ENCODE data around the gene AQP2. TPM values are rescaled to one million over a fixed set of nuclear protein-coding genes. Genes with fewer than 3 reads are reported as not detected.

The AQP2 gene
- polyA plus RNA-seq, 2 donors = not detected

DNA sequence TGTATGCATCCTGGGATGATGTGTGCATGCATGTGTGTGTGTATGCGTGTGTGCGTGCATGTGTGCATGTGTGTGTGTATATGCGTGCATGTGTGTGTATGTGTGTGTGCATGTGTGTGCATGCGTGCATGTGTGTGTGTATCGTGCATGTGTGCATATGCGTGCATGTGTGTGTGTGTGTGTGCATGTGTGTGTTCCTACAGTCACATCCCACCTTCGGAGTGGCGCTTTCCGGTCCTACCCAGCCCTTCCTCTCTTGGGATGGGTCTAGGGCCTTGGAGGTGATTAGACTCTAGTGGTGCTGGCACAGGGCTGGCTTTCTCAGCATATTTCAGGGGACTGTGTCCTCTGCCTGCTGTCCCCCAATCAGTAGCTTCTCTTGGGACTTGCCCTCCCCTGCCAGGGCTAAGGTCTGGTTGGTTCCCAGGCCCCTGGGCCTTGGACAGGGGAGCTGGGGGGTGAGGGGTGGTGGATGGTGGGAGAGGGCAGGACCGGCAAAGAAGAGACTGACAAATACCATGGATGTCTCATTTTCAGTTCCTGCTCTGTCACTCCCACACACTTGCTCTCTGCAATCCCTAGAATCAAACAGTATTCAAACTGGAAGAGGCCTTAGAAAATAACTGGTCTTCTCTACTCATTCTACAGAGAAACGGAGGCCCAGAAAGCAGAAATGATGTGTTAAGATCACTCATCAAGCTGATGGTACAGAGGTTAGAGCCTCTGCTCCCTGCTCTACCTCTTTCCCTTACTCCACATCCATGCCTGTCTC is 24.9 kb upstream of the AQP2 start:
- no peak overlapping the region for H3K27ac ChIP-seq (ENCODE audit: low read depth in 2 of 2, low read length in 1 of 2)
- H3K9me3 ChIP-seq (ENCODE audit: control insufficient read depth in 2 of 2, insufficient read depth in 1 of 2, low read depth in 1 of 2, low read length in 1 of 2) = peaks cover 0 to 2% of the 10 kb centered on the region in 2 donors
- peaks cover 5 to 14% of the 10 kb centered on the region in 2 donors for H3K4me1 ChIP-seq (ENCODE audit: control insufficient read depth in 2 of 2, insufficient read depth in 2 of 2, low read length in 1 of 2)
- H3K27me3 ChIP-seq (ENCODE audit: control insufficient read depth in 1 of 2, insufficient read depth in 2 of 2, low read length in 2 of 2) = no peaks in the 10 kb centered on the region
- 90 to 93% methylated on average over 11 of the region's 11 CpGs for WGBS, 2 donors
- no peaks in the 10 kb centered on the region for H3K36me3 ChIP-seq (ENCODE audit: control insufficient read depth in 2 of 2, insufficient read depth in 2 of 2, low read length in 1 of 2)
- no peak overlapping the region for H3K4me3 ChIP-seq (ENCODE audit: low read depth in 1 of 2, low read length in 2 of 2)

GRCh38 chr12:49928471-49928870 is 22.1 kb upstream of the AQP2 start:
- Histone ChIP-seq H3K9me3 (ENCODE audit: control insufficient read depth in 2 of 2, insufficient read depth in 1 of 2, low read depth in 1 of 2, low read length in 1 of 2) (peaks cover 0 to 2% of the 10 kb centered on the region in 2 donors), H3K27me3 (ENCODE audit: control insufficient read depth in 1 of 2, insufficient read depth in 2 of 2, low read length in 2 of 2) (no peaks in the 10 kb centered on the region), H3K36me3 (ENCODE audit: control insufficient read depth in 2 of 2, insufficient read depth in 2 of 2, low read length in 1 of 2) (no peaks in the 10 kb centered on the region), H3K4me3 (ENCODE audit: low read depth in 1 of 2, low read length in 2 of 2) (no peak overlapping the region), H3K27ac (ENCODE audit: low read depth in 2 of 2, low read length in 1 of 2) (no peak overlapping the region), H3K4me1 (ENCODE audit: control insufficient read depth in 2 of 2, insufficient read depth in 2 of 2, low read length in 1 of 2) (peaks cover 3 to 9% of the 10 kb centered on the region in 2 donors)
- 85 to 89% methylated on average over 6 of the region's 6 CpGs for WGBS, 2 donors

DNA sequence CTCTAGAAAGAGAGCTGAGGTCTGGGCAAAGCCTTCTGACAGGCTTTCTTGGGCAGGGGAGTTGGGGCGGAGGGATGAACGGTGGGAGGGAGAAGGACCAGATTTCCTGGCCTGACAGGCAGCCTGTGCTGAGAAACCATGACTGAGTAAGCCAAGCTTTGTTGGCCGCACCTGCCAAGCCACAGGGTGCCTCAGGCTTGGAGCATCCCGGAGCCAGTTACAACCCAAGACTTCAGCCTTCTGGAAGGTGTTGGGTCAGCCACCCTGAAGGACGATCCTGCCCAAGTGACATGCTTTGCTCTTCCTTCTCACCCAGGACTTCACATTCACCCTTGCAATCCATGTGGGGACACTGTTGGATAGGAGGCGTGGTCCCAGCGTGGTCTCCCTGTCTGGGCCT is 21.0 kb upstream of the AQP2 start:
- peaks cover 3 to 9% of the 10 kb centered on the region in 2 donors for H3K4me1 ChIP-seq (ENCODE audit: control insufficient read depth in 2 of 2, insufficient read depth in 2 of 2, low read length in 1 of 2)
- H3K9me3 ChIP-seq (ENCODE audit: control insufficient read depth in 2 of 2, insufficient read depth in 1 of 2, low read depth in 1 of 2, low read length in 1 of 2) = peaks cover 0 to 2% of the 10 kb centered on the region in 2 donors
- 72 to 87% methylated on average over 7 of the region's 7 CpGs for WGBS, 2 donors
- H3K27me3 ChIP-seq (ENCODE audit: control insufficient read depth in 1 of 2, insufficient read depth in 2 of 2, low read length in 2 of 2) = no peaks in the 10 kb centered on the region
- H3K36me3 ChIP-seq (ENCODE audit: control insufficient read depth in 2 of 2, insufficient read depth in 2 of 2, low read length in 1 of 2) = no peaks in the 10 kb centered on the region
- no peak overlapping the region for H3K27ac ChIP-seq (ENCODE audit: low read depth in 2 of 2, low read length in 1 of 2)
- no peak overlapping the region for H3K4me3 ChIP-seq (ENCODE audit: low read depth in 1 of 2, low read length in 2 of 2)

GRCh38 chr12:49930515-49931288 is 19.8 kb upstream of the AQP2 start:
- no peaks in the 10 kb centered on the region for H3K36me3 ChIP-seq (ENCODE audit: control insufficient read depth in 2 of 2, insufficient read depth in 2 of 2, low read length in 1 of 2)
- 46 to 63% methylated on average over 3 of the region's 3 CpGs for WGBS, 2 donors
- H3K27me3 ChIP-seq (ENCODE audit: control insufficient read depth in 1 of 2, insufficient read depth in 2 of 2, low read length in 2 of 2) = no peaks in the 10 kb centered on the region
- H3K27ac ChIP-seq (ENCODE audit: low read depth in 2 of 2, low read length in 1 of 2) = no peak overlapping the region
- H3K9me3 ChIP-seq (ENCODE audit: control insufficient read depth in 2 of 2, insufficient read depth in 1 of 2, low read depth in 1 of 2, low read length in 1 of 2) = peaks cover 0 to 2% of the 10 kb centered on the region in 2 donors
- H3K4me1 ChIP-seq (ENCODE audit: control insufficient read depth in 2 of 2, insufficient read depth in 2 of 2, low read length in 1 of 2) = peaks cover 0 to 6% of the 10 kb centered on the region in 2 donors
- H3K4me3 ChIP-seq (ENCODE audit: low read depth in 1 of 2, low read length in 2 of 2) = no peak overlapping the region

DNA sequence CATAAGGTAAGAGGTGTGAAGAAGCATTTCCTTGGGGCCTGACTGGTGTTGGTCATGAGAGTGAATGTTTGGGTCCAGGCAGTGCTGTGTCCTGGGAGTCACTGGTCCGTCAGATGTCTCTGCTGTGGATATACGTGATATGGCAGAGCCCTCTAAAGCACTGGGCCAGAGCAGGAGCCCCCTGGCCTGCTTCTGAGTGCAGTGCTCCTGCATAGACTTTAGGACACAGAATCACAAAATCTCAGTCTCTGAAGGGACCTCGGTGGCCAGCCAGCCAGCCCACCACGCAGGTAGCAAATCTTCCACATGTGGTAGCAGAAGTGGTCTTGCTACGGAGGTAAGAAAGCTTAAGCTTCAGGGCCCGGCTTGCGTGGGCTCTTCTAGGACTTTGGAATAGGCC is 18.5 kb upstream of the AQP2 start:
- peaks cover 0 to 2% of the 10 kb centered on the region in 2 donors for H3K9me3 ChIP-seq (ENCODE audit: control insufficient read depth in 2 of 2, insufficient read depth in 1 of 2, low read depth in 1 of 2, low read length in 1 of 2)
- peak overlapping the region; percentile 56 to 64 for H3K27ac ChIP-seq (ENCODE audit: low read depth in 2 of 2, low read length in 1 of 2)
- 72 to 73% methylated on average over 7 of the region's 7 CpGs for WGBS, 2 donors
- H3K36me3 ChIP-seq (ENCODE audit: control insufficient read depth in 2 of 2, insufficient read depth in 2 of 2, low read length in 1 of 2) = no peaks in the 10 kb centered on the region
- H3K4me1 ChIP-seq (ENCODE audit: control insufficient read depth in 2 of 2, insufficient read depth in 2 of 2, low read length in 1 of 2) = peaks cover 0 to 6% of the 10 kb centered on the region in 2 donors
- no peak overlapping the region for H3K4me3 ChIP-seq (ENCODE audit: low read depth in 1 of 2, low read length in 2 of 2)
- no peaks in the 10 kb centered on the region for H3K27me3 ChIP-seq (ENCODE audit: control insufficient read depth in 1 of 2, insufficient read depth in 2 of 2, low read length in 2 of 2)

- Histone ChIP-seq H3K36me3 (ENCODE audit: control insufficient read depth in 2 of 2, insufficient read depth in 2 of 2, low read length in 1 of 2) (no peaks in the 10 kb centered on the region), H3K27ac (ENCODE audit: low read depth in 2 of 2, low read length in 1 of 2) (peak overlapping the region; percentile 56 to 64), H3K27me3 (ENCODE audit: control insufficient read depth in 1 of 2, insufficient read depth in 2 of 2, low read length in 2 of 2) (no peaks in the 10 kb centered on the region), H3K9me3 (ENCODE audit: control insufficient read depth in 2 of 2, insufficient read depth in 1 of 2, low read depth in 1 of 2, low read length in 1 of 2) (peaks cover 0 to 2% of the 10 kb centered on the region in 2 donors), H3K4me3 (ENCODE audit: low read depth in 1 of 2, low read length in 2 of 2) (no peak overlapping the region), H3K4me1 (ENCODE audit: control insufficient read depth in 2 of 2, insufficient read depth in 2 of 2, low read length in 1 of 2) (peaks cover 0 to 9% of the 10 kb centered on the region in 2 donors)
- 64 to 66% methylated on average over 8 of the region's 8 CpGs for WGBS, 2 donors
Observed at GRCh38 chr12:49932533-49933130, 17.9 kb upstream of the AQP2 start.

DNA sequence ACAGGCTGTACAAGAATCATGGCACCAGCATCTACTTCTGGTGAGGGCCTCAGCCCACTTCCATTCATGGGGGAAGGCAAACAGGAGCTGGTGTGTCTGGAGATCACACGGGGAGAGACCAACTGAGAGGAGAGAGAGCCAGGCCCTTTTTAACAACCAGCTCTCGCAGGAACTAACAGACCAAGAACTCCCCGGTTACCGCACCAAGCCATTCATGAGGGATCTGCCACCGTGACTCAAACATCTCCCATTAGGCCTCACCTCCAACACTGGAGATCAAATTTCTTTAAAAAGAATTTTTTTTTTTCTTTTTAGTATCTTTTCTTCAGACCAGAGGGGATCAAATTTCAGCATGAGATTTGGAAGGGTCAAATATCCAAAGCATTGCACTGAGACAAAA is 16.7 kb upstream of the AQP2 start:
- WGBS, 2 donors = 82 to 87% methylated on average over 5 of the region's 5 CpGs
- Histone ChIP-seq H3K4me1 (ENCODE audit: control insufficient read depth in 2 of 2, insufficient read depth in 2 of 2, low read length in 1 of 2) (peaks cover 3 to 13% of the 10 kb centered on the region in 2 donors), H3K4me3 (ENCODE audit: low read depth in 1 of 2, low read length in 2 of 2) (no peak overlapping the region), H3K36me3 (ENCODE audit: control insufficient read depth in 2 of 2, insufficient read depth in 2 of 2, low read length in 1 of 2) (no peaks in the 10 kb centered on the region), H3K9me3 (ENCODE audit: control insufficient read depth in 2 of 2, insufficient read depth in 1 of 2, low read depth in 1 of 2, low read length in 1 of 2) (no peaks in the 10 kb centered on the region), H3K27me3 (ENCODE audit: control insufficient read depth in 1 of 2, insufficient read depth in 2 of 2, low read length in 2 of 2) (no peaks in the 10 kb centered on the region), H3K27ac (ENCODE audit: low read depth in 2 of 2, low read length in 1 of 2) (no peak overlapping the region)

DNA sequence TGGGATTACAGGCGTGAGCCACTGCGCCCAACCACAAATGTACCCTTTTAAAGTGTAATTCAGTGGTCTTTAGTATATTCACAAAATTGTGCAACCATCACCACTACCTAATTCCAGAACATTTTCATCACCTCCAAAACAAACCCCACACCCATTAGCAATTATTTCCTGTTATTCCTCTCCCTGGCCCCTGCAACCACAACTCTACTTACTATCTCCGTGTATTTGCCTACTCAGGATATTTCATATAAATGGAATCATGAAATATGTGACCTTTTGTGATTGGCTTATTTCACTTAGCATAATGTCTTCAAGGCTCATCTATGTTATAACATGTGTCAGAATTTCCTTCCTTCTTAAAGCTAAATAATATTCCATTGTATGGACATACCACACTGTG is 16.0 kb upstream of the AQP2 start:
- H3K27ac ChIP-seq (ENCODE audit: low read depth in 2 of 2, low read length in 1 of 2) = no peak overlapping the region
- no peaks in the 10 kb centered on the region for H3K36me3 ChIP-seq (ENCODE audit: control insufficient read depth in 2 of 2, insufficient read depth in 2 of 2, low read length in 1 of 2)
- H3K27me3 ChIP-seq (ENCODE audit: control insufficient read depth in 1 of 2, insufficient read depth in 2 of 2, low read length in 2 of 2) = no peaks in the 10 kb centered on the region
- peaks cover 4 to 12% of the 10 kb centered on the region in 2 donors for H3K4me1 ChIP-seq (ENCODE audit: control insufficient read depth in 2 of 2, insufficient read depth in 2 of 2, low read length in 1 of 2)
- 89 to 91% methylated on average over 3 of the region's 3 CpGs for WGBS, 2 donors
- no peaks in the 10 kb centered on the region for H3K9me3 ChIP-seq (ENCODE audit: control insufficient read depth in 2 of 2, insufficient read depth in 1 of 2, low read depth in 1 of 2, low read length in 1 of 2)
- no peak overlapping the region for H3K4me3 ChIP-seq (ENCODE audit: low read depth in 1 of 2, low read length in 2 of 2)

GRCh38 chr12:49936925-49937324 is 13.6 kb upstream of the AQP2 start:
- H3K27ac ChIP-seq (ENCODE audit: low read depth in 2 of 2, low read length in 1 of 2) = peak overlapping the region; percentile 16 to 96

More at GRCh38 chr12:49936925-49937324, 13.6 kb upstream of the AQP2 start:
- Histone ChIP-seq H3K27me3 (ENCODE audit: control insufficient read depth in 1 of 2, insufficient read depth in 2 of 2, low read length in 2 of 2) (no peaks in the 10 kb centered on the region), H3K9me3 (ENCODE audit: control insufficient read depth in 2 of 2, insufficient read depth in 1 of 2, low read depth in 1 of 2, low read length in 1 of 2) (no peaks in the 10 kb centered on the region), H3K36me3 (ENCODE audit: control insufficient read depth in 2 of 2, insufficient read depth in 2 of 2, low read length in 1 of 2) (no peaks in the 10 kb centered on the region), H3K4me3 (ENCODE audit: low read depth in 1 of 2, low read length in 2 of 2) (no peak overlapping the region), H3K4me1 (ENCODE audit: control insufficient read depth in 2 of 2, insufficient read depth in 2 of 2, low read length in 1 of 2) (peaks cover 6 to 17% of the 10 kb centered on the region in 2 donors)
- 55 to 67% methylated on average over 3 of the region's 3 CpGs for WGBS, 2 donors
